Fibroblast of lung (primary cell): Measurements from ENCODE around the gene TNNI3K. TPM values are rescaled to one million over a fixed set of nuclear protein-coding genes. Genes with fewer than 3 reads are reported as not detected.
A peak's percentile ranks its signal among the peaks of the same experiment; 100 is the strongest.

ENCODE experiments used
- DNase-seq, 2 donors: peaks; one replicate each; pipeline versions ENCODE4 v3.0.0 to v3.0.0-alpha.2; 2010; ENCODE audit warnings: low read depth in 2 of 2
- H2AFZ ChIP-seq: 2 replicates; pipeline ENCODE4 v1.5.1; 2012; ENCODE audit warnings: low read length, control low read depth, inconsistent platforms
- H3K27ac ChIP-seq: 2 replicates; pipeline ENCODE4 v1.5.1; 2011; ENCODE audit warnings: low read length, control low read depth; ENCODE audit not compliant: insufficient read depth
- H3K27me3 ChIP-seq: 2 replicates; pipeline ENCODE4 v1.5.1; 2011; ENCODE audit warnings: mild to moderate bottlenecking, low read length; ENCODE audit not compliant: control insufficient read depth, insufficient read depth
- H3K36me3 ChIP-seq: 2 replicates; pipeline ENCODE4 v1.5.1; 2011; ENCODE audit warnings: low read length; ENCODE audit not compliant: control insufficient read depth, insufficient read depth
- H3K4me1 ChIP-seq: 2 replicates; pipeline ENCODE4 v1.5.1; 2011; ENCODE audit warnings: low read length; ENCODE audit not compliant: control insufficient read depth, insufficient read depth; ENCODE audit errors: extremely low read depth
- H3K4me2 ChIP-seq: 2 replicates; pipeline ENCODE4 v1.5.1; 2011; ENCODE audit warnings: low read length, control low read depth; ENCODE audit not compliant: insufficient read depth; ENCODE audit errors: extremely low read depth
- H3K4me3 ChIP-seq, 4 experiments: fragments of 200-600 bp in 1 of 4; sonication (generic) in 1 of 4; replicated peaks in 1 of 4; 2 replicates each; pipeline ENCODE4 v1.5.1; 2011 to 2016; ENCODE audit warnings: low read length in 4 of 4, low read depth in 3 of 4, mild to moderate bottlenecking in 3 of 4, control low read depth in 2 of 4, inconsistent platforms in 1 of 4, mixed read lengths in 1 of 4; ENCODE audit not compliant: insufficient read depth in 1 of 4; ENCODE audit errors: control extremely low read depth in 1 of 4
- H3K79me2 ChIP-seq: 2 replicates; pipeline ENCODE4 v1.5.1; 2012; ENCODE audit warnings: mild to moderate bottlenecking, low read length, inconsistent platforms; ENCODE audit not compliant: control insufficient read depth, insufficient read depth
- H3K9ac ChIP-seq: 2 replicates; pipeline ENCODE4 v1.5.1; 2011; ENCODE audit warnings: mild to moderate bottlenecking, low read length, control low read depth; ENCODE audit not compliant: insufficient read depth
- H3K9me3 ChIP-seq: 2 replicates; pipeline ENCODE4 v1.5.1; 2012; ENCODE audit warnings: low read depth, low read length; ENCODE audit not compliant: control insufficient read depth, insufficient read depth
- H4K20me1 ChIP-seq: 2 replicates; pipeline ENCODE4 v1.5.1; 2011; ENCODE audit warnings: low read length; ENCODE audit not compliant: control insufficient read depth, insufficient read depth; ENCODE audit errors: extremely low read depth
- EZH2 ChIP-seq: IDR thresholded peaks from 2 replicates; pipeline ENCODE4 v1.5.1; 2012; ENCODE audit warnings: low read length, control low read depth, mild to moderate bottlenecking; ENCODE audit errors: missing control alignments
- polyA plus RNA-seq, 2 donors: library from polyadenylated mRNA; depleted of rRNA in 1 of 2; stranded (reverse) in 1 of 2; unstranded in 1 of 2; fragments of >200 nt; gene quantifications; 2 replicates each; pipeline ENCODE4 v1.2.1, GENCODE V29; 2011 to 2012; ENCODE audit warnings: missing spikeins in 1 of 2
- total RNA-seq: library from RNA; depleted of rRNA; stranded (reverse); fragments of >200 nt; gene quantifications from 2 replicates; pipeline ENCODE4 v1.2.1, GENCODE V29; 2014
- TF ChIP-seq, protein P1 (sequence below), 2 donors: IDR thresholded peaks in 1 of 2; conservative IDR thresholded peaks in 1 of 2; 1 replicate in 1 of 2; 2 replicates in 1 of 2; pipeline ENCODE4 v1.5.1; 2011 to 2012; ENCODE audit warnings: low read length in 2 of 2, control low read depth in 1 of 2, inconsistent platforms in 1 of 2, low read depth in 1 of 2, mild to moderate bottlenecking in 1 of 2

The TNNI3K gene
- total and polyA plus RNA-seq, 2 donors (not counting 1 experiment from before 2014, with no cell fraction given), result 0.66 to 0.91 TPM

DNA sequence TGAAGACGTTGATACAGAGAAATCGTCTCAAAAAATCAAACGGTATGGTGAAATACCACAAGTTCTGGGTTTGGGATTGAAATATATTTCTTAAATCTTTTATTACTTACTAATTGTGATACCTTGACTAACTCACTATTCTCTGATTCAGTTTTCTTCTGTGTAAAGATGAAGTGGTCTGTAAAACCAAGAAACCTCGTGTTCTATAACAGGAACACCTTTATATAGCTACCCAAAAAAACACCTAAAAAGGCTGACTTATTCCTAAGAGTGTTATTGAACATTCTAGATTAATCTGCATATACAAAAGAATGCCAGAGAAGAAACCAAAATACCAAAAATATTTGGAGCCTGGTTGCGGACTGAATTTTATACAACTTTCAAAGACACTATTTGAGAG, 37.9 kb upstream of the TNNI3K start:
- no peaks in the 10 kb centered on the region for H3K27me3 ChIP-seq
- H3K36me3 ChIP-seq, result peaks cover 2% of the 10 kb centered on the region
- peak overlapping the region; percentile 80 for H2AFZ ChIP-seq
- H4K20me1 ChIP-seq, result no peaks in the 10 kb centered on the region
- H3K4me2 ChIP-seq, result peak overlapping the region; percentile 83
- H3K4me1 ChIP-seq, result no peaks in the 10 kb centered on the region
- DNase-seq, result no peak
- H3K4me3 ChIP-seq, result peak overlapping the region; percentile 71 to 92 (median 76)
- TF ChIP-seq, protein P1, sequence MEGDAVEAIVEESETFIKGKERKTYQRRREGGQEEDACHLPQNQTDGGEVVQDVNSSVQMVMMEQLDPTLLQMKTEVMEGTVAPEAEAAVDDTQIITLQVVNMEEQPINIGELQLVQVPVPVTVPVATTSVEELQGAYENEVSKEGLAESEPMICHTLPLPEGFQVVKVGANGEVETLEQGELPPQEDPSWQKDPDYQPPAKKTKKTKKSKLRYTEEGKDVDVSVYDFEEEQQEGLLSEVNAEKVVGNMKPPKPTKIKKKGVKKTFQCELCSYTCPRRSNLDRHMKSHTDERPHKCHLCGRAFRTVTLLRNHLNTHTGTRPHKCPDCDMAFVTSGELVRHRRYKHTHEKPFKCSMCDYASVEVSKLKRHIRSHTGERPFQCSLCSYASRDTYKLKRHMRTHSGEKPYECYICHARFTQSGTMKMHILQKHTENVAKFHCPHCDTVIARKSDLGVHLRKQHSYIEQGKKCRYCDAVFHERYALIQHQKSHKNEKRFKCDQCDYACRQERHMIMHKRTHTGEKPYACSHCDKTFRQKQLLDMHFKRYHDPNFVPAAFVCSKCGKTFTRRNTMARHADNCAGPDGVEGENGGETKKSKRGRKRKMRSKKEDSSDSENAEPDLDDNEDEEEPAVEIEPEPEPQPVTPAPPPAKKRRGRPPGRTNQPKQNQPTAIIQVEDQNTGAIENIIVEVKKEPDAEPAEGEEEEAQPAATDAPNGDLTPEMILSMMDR (conservative IDR thresholded peaks at IDR 0.05 in 1 of 2, IDR thresholded peaks at IDR 0.05 in 1 of 2; ENCODE audit: low read depth in 1 of 2, low read length in 2 of 2), result no peak
- no peak for TF ChIP-seq EZH2
- H3K9ac ChIP-seq, result peak overlapping the region; percentile 51
- H3K27ac ChIP-seq, result peak overlapping the region; percentile 91
- no peaks in the 10 kb centered on the region for H3K9me3 ChIP-seq
- H3K79me2 ChIP-seq, result no peaks in the 10 kb centered on the region

DNA sequence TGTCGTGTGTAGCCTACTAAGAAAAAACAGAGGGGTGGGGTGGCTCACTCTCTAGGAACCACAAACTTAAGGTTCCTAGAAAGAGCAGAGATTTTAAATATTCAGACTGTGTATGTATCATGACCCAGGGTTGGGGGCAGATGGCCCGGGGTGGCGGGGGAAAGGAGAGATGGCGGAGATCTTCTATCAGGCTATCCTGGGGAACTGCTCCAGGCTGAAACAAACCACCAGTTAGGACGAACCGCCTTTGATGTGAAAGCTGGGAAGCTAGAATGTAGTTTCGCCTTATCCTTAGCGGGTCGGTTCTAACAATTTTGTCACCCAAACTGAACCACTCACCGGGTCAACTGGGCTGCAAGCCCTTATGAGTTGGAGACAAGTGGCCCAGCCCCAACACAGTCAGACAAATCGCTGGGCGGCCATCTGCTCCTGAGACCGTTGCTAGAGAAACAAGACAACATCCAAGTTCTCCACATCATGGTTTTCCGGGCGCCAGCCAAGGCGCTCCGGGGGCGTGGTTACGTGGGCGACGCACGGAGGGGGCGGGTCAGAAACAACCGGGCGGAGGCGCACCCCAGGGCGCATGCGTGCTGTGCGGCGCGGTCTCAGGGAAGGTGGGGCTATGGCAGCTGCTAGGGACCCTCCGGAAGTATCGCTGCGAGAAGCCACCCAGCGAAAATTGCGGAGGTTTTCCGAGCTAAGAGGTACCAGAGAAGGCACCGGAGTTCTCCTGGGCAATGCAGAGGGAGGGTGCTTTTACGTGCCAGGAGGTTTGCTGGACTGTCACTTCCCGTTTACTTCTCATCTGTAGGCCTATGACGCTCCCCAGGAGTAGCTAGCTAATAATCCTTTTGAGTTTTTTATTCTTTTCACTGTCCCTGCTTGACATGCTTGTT, 37.3 kb upstream of the TNNI3K start, which contains the start of the genes FPGT and LRRIQ3:
TSS of gene FPGT (plus strand) at position 586 of the 896 bp plus-strand sequence. CDS start at position 623, 37 bp downstream.
TSS of gene LRRIQ3 (minus strand) at position 520 of the 896 bp plus-strand sequence. CDS start 14,492 bp downstream, outside the sequence.
- peak within 1 kb of the TSS; percentile 71 to 92 (median 76) for H3K4me3 ChIP-seq
- H3K27me3 ChIP-seq, result no peaks in the 10 kb centered on the region
- no peak for TF ChIP-seq EZH2
- TF ChIP-seq, protein P1 (conservative IDR thresholded peaks at IDR 0.05 in 1 of 2, IDR thresholded peaks at IDR 0.05 in 1 of 2; ENCODE audit: low read depth in 1 of 2, low read length in 2 of 2), result no peak
- peak within 1 kb of the TSS; percentile 90 for H3K4me2 ChIP-seq
- H3K79me2 ChIP-seq, result no peaks in the 10 kb centered on the region
- no peaks in the 10 kb centered on the region for H3K9me3 ChIP-seq
- H3K36me3 ChIP-seq, result peaks cover 2% of the 10 kb centered on the region
- H3K9ac ChIP-seq, result peak within 1 kb of the TSS; percentile 74
- no peaks in the 10 kb centered on the region for H3K4me1 ChIP-seq
- peak within 1 kb of the TSS; percentile 91 for H3K27ac ChIP-seq
- peak within 1 kb of the TSS; percentile 94 for H2AFZ ChIP-seq
- H4K20me1 ChIP-seq, result no peaks in the 10 kb centered on the region
- DNase-seq, result peak; percentile 90 to 93

DNA sequence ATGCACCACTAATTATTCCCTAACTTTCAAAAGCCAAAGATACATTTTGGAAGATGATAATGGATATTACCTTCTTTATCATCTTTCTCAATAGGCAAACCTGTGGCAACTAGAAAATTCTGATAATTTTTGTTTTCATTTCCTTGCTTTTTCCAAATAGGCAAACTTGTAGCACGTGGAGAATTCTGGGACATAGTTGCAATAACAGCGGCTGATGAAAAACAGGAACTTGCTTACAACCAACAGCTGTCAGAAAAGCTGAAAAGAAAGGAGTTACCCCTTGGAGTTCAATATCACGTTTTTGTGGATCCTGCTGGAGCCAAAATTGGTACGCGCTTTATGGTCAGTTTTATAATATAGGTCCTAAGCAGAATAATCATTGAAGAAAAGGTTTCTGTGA, 35.7 kb upstream of the TNNI3K start:
- Histone ChIP-seq H3K27me3 (no peaks in the 10 kb centered on the region), H3K9ac (no peak overlapping the region), H4K20me1 (no peaks in the 10 kb centered on the region), H3K4me2 (no peak overlapping the region), H2AFZ (no peak overlapping the region), H3K36me3 (peaks cover 2% of the 10 kb centered on the region), H3K79me2 (no peaks in the 10 kb centered on the region), H3K4me1 (no peaks in the 10 kb centered on the region), H3K4me3 (peak overlapping the region in 1 of 4 experiments; percentile 92), H3K27ac (no peak overlapping the region), H3K9me3 (no peaks in the 10 kb centered on the region)
- TF ChIP-seq EZH2, result no peak
- TF ChIP-seq, protein P1 (conservative IDR thresholded peaks at IDR 0.05 in 1 of 2, IDR thresholded peaks at IDR 0.05 in 1 of 2; ENCODE audit: low read depth in 1 of 2, low read length in 2 of 2), result no peak
- DNase-seq, result no peak
